Vagina (tissue), 2 donors: Measurements from ENCODE around the gene EXOC6B.

Experiments used
- POLR2A ChIP-seq, 2 donors: fragments of 450-650 bp; IDR thresholded peaks; one replicate each; pipeline ENCODE4 v1.6.1; 2017; ENCODE audit warnings: antibody characterized with exemption in 2 of 2, mild to moderate bottlenecking in 2 of 2, moderate library complexity in 2 of 2
- POLR2AphosphoS5 ChIP-seq, 2 donors: sonication (generic); formaldehyde crosslinking; IDR thresholded peaks; one replicate each; pipeline ENCODE4 v1.9.0; 2017; ENCODE audit warnings: antibody characterized with exemption in 2 of 2, mild to moderate bottlenecking in 2 of 2, low read depth in 1 of 2; ENCODE audit not compliant: insufficient read depth in 1 of 2
- TF ChIP-seq, protein P1 (sequence below), 3 experiments: fragments of 450-650 bp in 2 of 3; fragments of 200-600 bp in 1 of 3; sonication (generic) in 1 of 3; IDR thresholded peaks; one replicate each; pipeline ENCODE4 v1.5.1; 2017 to 2019; ENCODE audit warnings: antibody characterized with exemption in 3 of 3, mild to moderate bottlenecking in 2 of 3, moderate library complexity in 2 of 3

DNA sequence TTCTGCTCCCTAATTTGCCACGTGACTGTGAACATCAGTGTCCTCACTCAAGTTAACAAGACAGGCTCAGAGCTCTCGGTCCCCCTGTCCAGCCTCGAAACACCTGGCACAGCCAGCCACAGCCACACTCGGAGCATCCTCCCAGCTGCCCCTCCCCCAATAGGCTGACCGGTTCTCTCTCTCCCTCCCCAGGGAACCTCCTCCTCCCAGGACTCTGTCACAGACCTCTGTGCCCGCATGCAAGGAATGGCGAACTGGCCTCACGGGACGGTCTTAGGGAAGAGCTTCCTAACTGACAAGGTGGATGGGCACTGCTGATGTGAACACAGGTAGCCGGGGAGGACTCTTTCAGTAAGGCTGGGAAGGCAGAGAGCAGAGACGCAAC lies 697.0 kb downstream of the EXOC6B start:
- TF ChIP-seq, protein P1, sequence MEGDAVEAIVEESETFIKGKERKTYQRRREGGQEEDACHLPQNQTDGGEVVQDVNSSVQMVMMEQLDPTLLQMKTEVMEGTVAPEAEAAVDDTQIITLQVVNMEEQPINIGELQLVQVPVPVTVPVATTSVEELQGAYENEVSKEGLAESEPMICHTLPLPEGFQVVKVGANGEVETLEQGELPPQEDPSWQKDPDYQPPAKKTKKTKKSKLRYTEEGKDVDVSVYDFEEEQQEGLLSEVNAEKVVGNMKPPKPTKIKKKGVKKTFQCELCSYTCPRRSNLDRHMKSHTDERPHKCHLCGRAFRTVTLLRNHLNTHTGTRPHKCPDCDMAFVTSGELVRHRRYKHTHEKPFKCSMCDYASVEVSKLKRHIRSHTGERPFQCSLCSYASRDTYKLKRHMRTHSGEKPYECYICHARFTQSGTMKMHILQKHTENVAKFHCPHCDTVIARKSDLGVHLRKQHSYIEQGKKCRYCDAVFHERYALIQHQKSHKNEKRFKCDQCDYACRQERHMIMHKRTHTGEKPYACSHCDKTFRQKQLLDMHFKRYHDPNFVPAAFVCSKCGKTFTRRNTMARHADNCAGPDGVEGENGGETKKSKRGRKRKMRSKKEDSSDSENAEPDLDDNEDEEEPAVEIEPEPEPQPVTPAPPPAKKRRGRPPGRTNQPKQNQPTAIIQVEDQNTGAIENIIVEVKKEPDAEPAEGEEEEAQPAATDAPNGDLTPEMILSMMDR (IDR thresholded peaks at IDR 0.05) = no peak
- no peak for TF ChIP-seq POLR2A (IDR thresholded peaks at IDR 0.05)
- TF ChIP-seq POLR2AphosphoS5 (IDR thresholded peaks at IDR 0.05; ENCODE audit: insufficient read depth in 1 of 2, low read depth in 1 of 2) = no peak
